Osteoblast (primary cell): ENCODE results near the gene MTMR2. TPM values are rescaled to one million over a fixed set of nuclear protein-coding genes. Genes with fewer than 3 reads are reported as not detected.

Experiments
- DNase-seq: peaks from one replicate; pipeline ENCODE4 v3.0.0; 2011; ENCODE audit warnings: low spot score, mixed read lengths; ENCODE audit not compliant: insufficient read length; ENCODE audit errors: missing footprints
- H2AFZ ChIP-seq: 2 replicates; pipeline ENCODE4 v1.6.0; 2011; ENCODE audit warnings: mild to moderate bottlenecking, low read length
- H3K27ac ChIP-seq: 2 replicates; pipeline ENCODE4 v1.5.1; 2011; ENCODE audit warnings: mild to moderate bottlenecking, low read depth, low read length, moderate library complexity
- H3K27me3 ChIP-seq: 2 replicates; pipeline ENCODE4 v1.6.0; 2012; ENCODE audit warnings: mild to moderate bottlenecking, control low read depth, inconsistent platforms, low read length, moderate library complexity; ENCODE audit not compliant: insufficient read depth
- H3K36me3 ChIP-seq: 2 replicates; pipeline ENCODE4 v1.5.1; 2011; ENCODE audit warnings: mild to moderate bottlenecking, low read length, control low read depth, moderate library complexity; ENCODE audit not compliant: insufficient read depth
- H3K4me1 ChIP-seq: 2 replicates; pipeline ENCODE4 v1.5.1; 2011; ENCODE audit warnings: mild to moderate bottlenecking, low read length, control low read depth, moderate library complexity; ENCODE audit not compliant: insufficient read depth
- H3K4me2 ChIP-seq: 2 replicates; pipeline ENCODE4 v1.6.0; 2011; ENCODE audit warnings: mild to moderate bottlenecking, low read length; ENCODE audit not compliant: insufficient read depth
- H3K4me3 ChIP-seq: fragments of 200-600 bp; sonication (generic); 3 replicates; pipeline ENCODE4 v1.5.1; 2012; ENCODE audit warnings: mild to moderate bottlenecking, low read length, inconsistent platforms; ENCODE audit not compliant: insufficient read depth
- H3K79me2 ChIP-seq: 2 replicates; pipeline ENCODE4 v1.6.0; 2012; ENCODE audit warnings: mild to moderate bottlenecking, low read length, control low read depth, inconsistent platforms; ENCODE audit not compliant: insufficient read depth
- H3K9me3 ChIP-seq: 2 replicates; pipeline ENCODE4 v1.5.1; 2011; ENCODE audit warnings: low read depth, low read length, control low read depth
- H4K20me1 ChIP-seq: 2 replicates; pipeline ENCODE4 v1.6.0; 2012; ENCODE audit warnings: mild to moderate bottlenecking, low read length, control low read depth; ENCODE audit not compliant: insufficient read depth
- CTCF ChIP-seq: IDR thresholded peaks from 2 replicates; pipeline ENCODE4 v1.5.1; 2011; ENCODE audit warnings: mild to moderate bottlenecking, low read depth, low read length, moderate library complexity; ENCODE audit errors: extremely low read depth
- total RNA-seq: library from RNA; depleted of rRNA; stranded (reverse); fragments of >200 nt; gene quantifications from 2 replicates; pipeline ENCODE4 v1.2.3, GENCODE V29; 2012

MTMR2 gene
- total RNA-seq, 1 donor: 44.9 TPM

- H3K4me3 ChIP-seq: no peak overlapping the region
- no peak for DNase-seq
- H3K36me3 ChIP-seq: no peaks in the 10 kb centered on the region
- H4K20me1 ChIP-seq: no peaks in the 10 kb centered on the region
- H3K4me1 ChIP-seq: peaks cover 11% of the 10 kb centered on the region
- H3K79me2 ChIP-seq: peaks cover 94% of the 10 kb centered on the region
- no peaks in the 10 kb centered on the region for H3K27me3 ChIP-seq
- H3K4me2 ChIP-seq: no peak overlapping the region
- no peak for TF ChIP-seq CTCF
- H2AFZ ChIP-seq: no peak overlapping the region
- no peak overlapping the region for H3K27ac ChIP-seq
- no peaks in the 10 kb centered on the region for H3K9me3 ChIP-seq
Measured at GRCh38 chr11:95907476-95907875, 16.4 kb downstream of the MTMR2 start.

- H3K36me3 ChIP-seq: no peaks in the 10 kb centered on the region
- H4K20me1 ChIP-seq: peaks cover 4% of the 10 kb centered on the region
- TF ChIP-seq CTCF: no peak
- DNase-seq: no peak
- H3K4me1 ChIP-seq: peaks cover 7% of the 10 kb centered on the region
- no peak overlapping the region for H2AFZ ChIP-seq
- no peak overlapping the region for H3K4me3 ChIP-seq
- no peaks in the 10 kb centered on the region for H3K9me3 ChIP-seq
- no peak overlapping the region for H3K4me2 ChIP-seq
- H3K27me3 ChIP-seq: no peaks in the 10 kb centered on the region
- H3K79me2 ChIP-seq: peaks cover 100% of the 10 kb centered on the region
- no peak overlapping the region for H3K27ac ChIP-seq
Measured at GRCh38 chr11:95904009-95904650, 19.8 kb downstream of the MTMR2 start.

GRCh38 chr11:95898782-95899181 is 25.1 kb downstream of the MTMR2 start:
- Histone ChIP-seq H3K4me2 (no peak overlapping the region), H2AFZ (no peak overlapping the region), H3K27ac (no peak overlapping the region), H3K9me3 (no peaks in the 10 kb centered on the region), H3K79me2 (peaks cover 96% of the 10 kb centered on the region), H3K27me3 (no peaks in the 10 kb centered on the region), H4K20me1 (peaks cover 4% of the 10 kb centered on the region), H3K4me1 (peaks cover 13% of the 10 kb centered on the region), H3K4me3 (no peak overlapping the region), H3K36me3 (no peaks in the 10 kb centered on the region)
- no peak for DNase-seq
- TF ChIP-seq CTCF: no peak

- H2AFZ ChIP-seq: no peak overlapping the region
- no peaks in the 10 kb centered on the region for H3K36me3 ChIP-seq
- H3K27me3 ChIP-seq: no peaks in the 10 kb centered on the region
- no peaks in the 10 kb centered on the region for H3K9me3 ChIP-seq
- peak overlapping the region; percentile 41 for H3K4me2 ChIP-seq
- H4K20me1 ChIP-seq: peaks cover 4% of the 10 kb centered on the region
- DNase-seq: peak; percentile 26
- H3K79me2 ChIP-seq: peaks cover 96% of the 10 kb centered on the region
- TF ChIP-seq CTCF: no peak
- H3K27ac ChIP-seq: peak overlapping the region; percentile 13
- H3K4me1 ChIP-seq: peaks cover 13% of the 10 kb centered on the region
- H3K4me3 ChIP-seq: no peak overlapping the region
Measured at GRCh38 chr11:95897731-95898130, 26.2 kb downstream of the MTMR2 start.
